HEK293 (cell line): ENCODE results near the gene ABCG1.
A peak's percentile ranks its signal among the peaks of the same experiment; 100 is the strongest.

ENCODE experiments used
- CTCF ChIP-seq: fragments of 450-650 bp; formaldehyde crosslinking; IDR thresholded peaks from 2 replicates; pipeline ENCODE4 v1.5.1; 2016; ENCODE audit warnings: missing biosample characterization, missing genetic modification characterization
- GLI4 ChIP-seq: fragments of 450-650 bp; formaldehyde crosslinking; IDR thresholded peaks from 2 replicates; pipeline ENCODE4 v1.5.1; 2016; ENCODE audit warnings: missing biosample characterization, missing genetic modification characterization
- HOXD13 ChIP-seq: sonication (generic); formaldehyde crosslinking; IDR thresholded peaks from 2 replicates; pipeline ENCODE4 v1.8.0; 2022; ENCODE audit warnings: missing genetic modification reagents, borderline replicate concordance
- IKZF3 ChIP-seq: fragments of 450-650 bp; IDR thresholded peaks from 2 replicates; pipeline ENCODE4 v1.5.0; 2018; ENCODE audit warnings: missing biosample characterization, mild to moderate bottlenecking, missing genetic modification characterization, moderate library complexity
- KLF17 ChIP-seq: fragments of 450-650 bp; formaldehyde crosslinking; IDR thresholded peaks from 2 replicates; pipeline ENCODE4 v1.5.1; 2016; ENCODE audit warnings: missing biosample characterization, missing genetic modification characterization
- OVOL3 ChIP-seq: fragments of 450-650 bp; formaldehyde crosslinking; IDR thresholded peaks from 2 replicates; pipeline ENCODE4 v1.5.1; 2016; ENCODE audit warnings: missing biosample characterization, missing genetic modification characterization
- PRDM6 ChIP-seq: fragments of 450-650 bp; formaldehyde crosslinking; IDR thresholded peaks from 2 replicates; pipeline ENCODE4 v1.5.1; 2017; ENCODE audit warnings: missing biosample characterization, missing genetic modification characterization
- SALL2 ChIP-seq: fragments of 450-650 bp; formaldehyde crosslinking; IDR thresholded peaks from 2 replicates; pipeline ENCODE4 v1.5.0; 2017; ENCODE audit warnings: missing biosample characterization, mild to moderate bottlenecking, missing genetic modification characterization, borderline replicate concordance
- SETDB1 ChIP-seq: IDR thresholded peaks from one replicate; pipeline ENCODE4 v1.6.1; 2017; ENCODE audit warnings: mild to moderate bottlenecking, low read length, moderate library complexity, mixed read lengths; ENCODE audit not compliant: insufficient read length
- SP3 ChIP-seq: fragments of 450-650 bp; formaldehyde crosslinking; IDR thresholded peaks from 2 replicates; pipeline ENCODE4 v1.5.1; 2016; ENCODE audit warnings: missing biosample characterization, missing genetic modification characterization
- ZBTB1 ChIP-seq: fragments of 450-650 bp; formaldehyde crosslinking; IDR thresholded peaks from 2 replicates; pipeline ENCODE4 v1.5.1; 2016; ENCODE audit warnings: missing biosample characterization, missing genetic modification characterization
- ZBTB26 ChIP-seq: fragments of 450-650 bp; formaldehyde crosslinking; optimal IDR thresholded peaks from 2 replicates; pipeline ENCODE3; 2016; ENCODE audit warnings: missing biosample characterization, mild to moderate bottlenecking, missing genetic modification characterization
- ZBTB7A ChIP-seq: fragments of 450-650 bp; formaldehyde crosslinking; IDR thresholded peaks from 2 replicates; pipeline ENCODE4 v1.5.1; 2016; ENCODE audit warnings: low read depth, missing biosample characterization, missing genetic modification characterization
- ZBTB8A ChIP-seq: fragments of 450-650 bp; formaldehyde crosslinking; IDR thresholded peaks from 2 replicates; pipeline ENCODE4 v1.5.1; 2016; ENCODE audit warnings: missing biosample characterization, missing genetic modification characterization
- ZEB2 ChIP-seq: fragments of 450-650 bp; formaldehyde crosslinking; IDR thresholded peaks from 2 replicates; pipeline ENCODE4 v1.5.1; 2016; ENCODE audit warnings: missing biosample characterization, missing genetic modification characterization
- ZFHX2 ChIP-seq: fragments of 450-650 bp; formaldehyde crosslinking; conservative IDR thresholded peaks from 2 replicates; pipeline ENCODE4 v1.5.1; 2016; ENCODE audit warnings: missing biosample characterization, missing genetic modification characterization
- ZIC2 ChIP-seq: fragments of 450-650 bp; formaldehyde crosslinking; IDR thresholded peaks from 2 replicates; pipeline ENCODE4 v1.5.1; 2016; ENCODE audit warnings: missing biosample characterization, missing genetic modification characterization
- ZNF175 ChIP-seq: fragments of 450-650 bp; formaldehyde crosslinking; IDR thresholded peaks from 2 replicates; pipeline ENCODE4 v1.5.1; 2016; ENCODE audit warnings: missing biosample characterization, missing genetic modification characterization
- ZNF19 ChIP-seq: fragments of 450-650 bp; formaldehyde crosslinking; IDR thresholded peaks from 2 replicates; pipeline ENCODE4; 2016; ENCODE audit warnings: missing biosample characterization, missing genetic modification characterization, low read depth
- ZNF248 ChIP-seq: fragments of 450-650 bp; formaldehyde crosslinking; IDR thresholded peaks from 2 replicates; pipeline ENCODE4 v1.5.1; 2017; ENCODE audit warnings: missing biosample characterization, missing genetic modification characterization
- ZNF266 ChIP-seq: fragments of 450-650 bp; formaldehyde crosslinking; IDR thresholded peaks from 2 replicates; pipeline ENCODE4 v1.5.1; 2016; ENCODE audit warnings: missing biosample characterization, missing genetic modification characterization, low read depth
- ZNF324 ChIP-seq: fragments of 450-650 bp; formaldehyde crosslinking; IDR thresholded peaks from 2 replicates; pipeline ENCODE4 v1.5.1; 2016; ENCODE audit warnings: missing biosample characterization, missing genetic modification characterization
- ZNF426 ChIP-seq: fragments of 450-650 bp; formaldehyde crosslinking; IDR thresholded peaks from 2 replicates; pipeline ENCODE4 v1.5.1; 2017; ENCODE audit warnings: missing biosample characterization, missing genetic modification characterization, mild to moderate bottlenecking, inconsistent platforms, moderate library complexity
- ZNF530 ChIP-seq: fragments of 450-650 bp; formaldehyde crosslinking; IDR thresholded peaks from 2 replicates; pipeline ENCODE4 v1.5.1; 2016; ENCODE audit warnings: low read depth, missing biosample characterization, missing genetic modification characterization
- ZNF561 ChIP-seq: fragments of 450-650 bp; IDR thresholded peaks from 2 replicates; pipeline ENCODE4 v1.5.1; 2018; ENCODE audit warnings: missing biosample characterization, missing genetic modification characterization, borderline replicate concordance
- ZNF596 ChIP-seq: fragments of 450-650 bp; IDR thresholded peaks from 2 replicates; pipeline ENCODE4 v1.5.0; 2018; ENCODE audit warnings: missing biosample characterization, mild to moderate bottlenecking, missing genetic modification characterization, moderate library complexity
- ZNF623 ChIP-seq: fragments of 450-650 bp; formaldehyde crosslinking; IDR thresholded peaks from 2 replicates; pipeline ENCODE4 v1.5.1; 2016; ENCODE audit warnings: missing biosample characterization, missing genetic modification characterization
- ZNF629 ChIP-seq: fragments of 450-650 bp; formaldehyde crosslinking; IDR thresholded peaks from 2 replicates; pipeline ENCODE4 v1.5.1; 2017; ENCODE audit warnings: missing biosample characterization, missing genetic modification characterization
- ZNF645 ChIP-seq: fragments of 450-650 bp; formaldehyde crosslinking; IDR thresholded peaks from 2 replicates; pipeline ENCODE4; 2016; ENCODE audit warnings: missing biosample characterization, missing genetic modification characterization
- ZNF677 ChIP-seq: fragments of 450-650 bp; IDR thresholded peaks from 2 replicates; pipeline ENCODE4 v1.5.0; 2018; ENCODE audit warnings: missing biosample characterization, mild to moderate bottlenecking, missing genetic modification characterization, moderate library complexity
- ZNF701 ChIP-seq: fragments of 450-650 bp; formaldehyde crosslinking; IDR thresholded peaks from 2 replicates; pipeline ENCODE4 v1.5.1; 2016; ENCODE audit warnings: missing biosample characterization, missing genetic modification characterization
- ZNF830 ChIP-seq: fragments of 450-650 bp; IDR thresholded peaks from 2 replicates; pipeline ENCODE4 v1.5.0; 2018; ENCODE audit warnings: missing biosample characterization, missing genetic modification characterization, low read depth, mild to moderate bottlenecking, moderate library complexity
- ZNF843 ChIP-seq: fragments of 450-650 bp; formaldehyde crosslinking; IDR thresholded peaks from 2 replicates; pipeline ENCODE4 v1.5.1; 2016; ENCODE audit warnings: missing biosample characterization, missing genetic modification characterization
- ZSCAN16 ChIP-seq: fragments of 450-650 bp; formaldehyde crosslinking; IDR thresholded peaks from 2 replicates; pipeline ENCODE4 v1.5.1; 2016; ENCODE audit warnings: missing biosample characterization, missing genetic modification characterization
- ZSCAN23 ChIP-seq: fragments of 450-650 bp; formaldehyde crosslinking; IDR thresholded peaks from 2 replicates; pipeline ENCODE4 v1.5.1; 2016; ENCODE audit warnings: missing biosample characterization, missing genetic modification characterization

ABCG1 gene

DNA sequence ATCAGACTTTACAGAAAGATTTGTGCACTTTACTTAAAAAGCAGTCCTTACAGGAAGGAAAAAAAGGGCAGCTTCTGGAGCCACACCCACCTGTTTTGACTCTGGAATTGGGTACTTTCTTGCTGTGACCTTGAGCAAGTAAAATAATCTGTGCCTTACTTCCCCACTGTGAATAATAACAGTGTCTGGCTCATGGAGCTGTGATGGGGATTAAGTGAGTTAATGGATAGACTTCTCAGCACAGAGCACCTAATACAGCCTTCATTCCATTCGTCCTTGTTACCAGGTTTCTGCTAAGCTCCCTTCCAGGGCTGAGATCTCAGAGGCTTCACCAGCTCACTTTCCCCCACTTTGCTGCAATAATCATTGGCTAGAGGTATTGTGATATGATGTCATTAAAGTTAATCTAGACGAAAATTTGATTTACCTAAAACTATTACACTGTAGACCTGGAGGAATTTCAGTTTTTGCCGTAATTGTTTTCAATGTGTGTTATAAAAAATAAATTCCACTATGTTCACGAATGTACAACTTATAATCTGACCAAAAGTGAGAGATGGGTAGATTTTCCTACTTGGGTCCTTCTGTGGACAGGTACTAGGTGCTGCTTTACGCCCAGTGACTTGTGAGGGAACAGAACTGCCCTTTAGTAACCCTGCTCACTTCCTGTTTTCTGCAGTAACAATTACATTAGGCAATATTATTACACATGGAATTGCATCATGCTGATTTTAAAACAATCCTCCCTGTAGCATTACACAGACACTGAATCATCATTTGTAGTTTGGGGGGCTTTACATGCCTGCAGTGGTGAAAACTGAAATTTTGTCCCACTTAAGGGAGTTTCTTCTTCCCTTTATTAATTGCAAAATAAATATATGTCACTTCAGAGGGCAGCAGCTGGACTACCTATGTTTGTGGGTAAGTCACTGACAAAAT, 19.7 kb upstream of the ABCG1 start (continued):
- TF ChIP-seq ZBTB8A (tag by site-specific recombination) (no peak), ZBTB7A (tag by site-specific recombination) (no peak), ZNF843 (tag by site-specific recombination) (no peak), ZFHX2 (tag by site-specific recombination) (no peak), ZNF248 (tag by site-specific recombination) (no peak), ZBTB26 (no peak), ZNF645 (tag by site-specific recombination) (no peak), ZSCAN16 (tag by site-specific recombination) (no peak), ZNF623 (no peak), ZNF701 (tag by site-specific recombination) (no peak), ZNF266 (no peak), ZNF561 (tag by site-specific recombination) (no peak), GLI4 (tag by site-specific recombination) (no peak), CTCF (tag by site-specific recombination) (no peak), PRDM6 (tag by site-specific recombination) (no peak), ZNF19 (tag by site-specific recombination) (no peak), IKZF3 (tag by site-specific recombination) (no peak), ZIC2 (tag by site-specific recombination) (peak; percentile 88), ZNF530 (tag by site-specific recombination) (no peak), ZNF596 (tag by site-specific recombination) (no peak), ZNF830 (tag by site-specific recombination) (no peak), ZSCAN23 (tag by site-specific recombination) (no peak), OVOL3 (tag by site-specific recombination) (no peak), ZEB2 (tag by site-specific recombination) (peak; percentile 34; the same call in 1 of the 2 replicates), ZBTB1 (tag by site-specific recombination) (no peak), HOXD13 (CRISPR knock-in tag) (no peak), SALL2 (tag by site-specific recombination) (no peak), ZNF629 (tag by site-specific recombination) (peak; percentile 52; the same call in 1 of the 2 replicates), SP3 (tag by site-specific recombination) (no peak), ZNF426 (tag by site-specific recombination) (no peak), ZNF175 (tag by site-specific recombination) (no peak), KLF17 (tag by site-specific recombination) (no peak), SETDB1 (no peak), ZNF324 (tag by site-specific recombination) (0 out of 2 replicates have a peak, but pooled peaks have one; percentile 18), ZNF677 (tag by site-specific recombination) (no peak)
